ENCODE results near the gene FURIN. TPM values are rescaled to one million over a fixed set of nuclear protein-coding genes. Genes with fewer than 3 reads are reported as not detected.

The FURIN gene
- total and polyA plus RNA-seq, 2 of the 8 experiments (the other 6 are each of a cell fraction or from before 2014, with no cell fraction given) = 15.8 to 32.1 TPM

GRCh38 chr15:90881978-90882721 lies 13.8 kb downstream of the FURIN start:
- no peak overlapping the region for H3K14ac ChIP-seq (ENCODE audit: insufficient read length)
- H4K5ac ChIP-seq (ENCODE audit: insufficient read length, low read depth, low read length) = no peak overlapping the region
- ChIA-PET CTCF (ENCODE audit: partially characterized antibody) (interaction anchor here (0.6 to 5.5 kb wide), 8 partner anchors 8 to 228 kb away, joined by 3 to 72 read pairs (median 4); partner anchors contain the start of genes HDDC3 and UNC45A), POLR2A (ENCODE audit: partially characterized antibody) (interaction anchor here (1.1 to 2.1 kb wide), 3 partner anchors 11 to 21 kb away, joined by 3 to 8 read pairs (median 4); partner anchors contain the start of gene MAN2A2)
- H3K4me2 ChIP-seq (ENCODE audit: insufficient read depth in 1 of 2, low read depth in 2 of 2, low read length in 2 of 2) = no peak overlapping the region
- no peak overlapping the region for H3K4me3 ChIP-seq (ENCODE audit: extremely low read depth in 1 of 4, insufficient read depth in 2 of 4, low read depth in 3 of 4, low read length in 4 of 4)
- no peak overlapping the region for H3K56ac ChIP-seq (replicated peaks; ENCODE audit: insufficient read length, low read depth, low read length)
- no peak overlapping the region for H2BK20ac ChIP-seq (ENCODE audit: low read length)
- peaks cover 1% of the 10 kb centered on the region; the same call in 1 of the 2 replicates for H3K23me2 ChIP-seq (ENCODE audit: low read depth, low read length)
- DNase-seq (ENCODE audit: low read depth in 1 of 2, low spot score in 2 of 2) (no peak), FAIRE-seq (no peak)
- H3K36me3 ChIP-seq (ENCODE audit: control insufficient read depth in 2 of 4, insufficient read depth in 4 of 4, low read length in 3 of 4) = peaks cover 5 to 13% (median 10%) of the 10 kb centered on the region in 4 experiments; a peak in 4 of 8 replicates
- no peak overlapping the region for H2AFZ ChIP-seq (ENCODE audit: low read length)
- no peak overlapping the region for H4K91ac ChIP-seq (replicated peaks; ENCODE audit: insufficient read length, low read length)
- H3K9ac ChIP-seq (replicated peaks in 1 of 4; ENCODE audit: extremely low read depth in 1 of 4, low read depth in 3 of 4, low read length in 3 of 4) = no peak overlapping the region
- H3K79me2 ChIP-seq (ENCODE audit: control insufficient read depth in 1 of 2, insufficient read depth in 2 of 2, low read length in 2 of 2) = no peaks in the 10 kb centered on the region
- H2BK120ac ChIP-seq (replicated peaks; ENCODE audit: low read depth, low read length) = no peak overlapping the region
- peaks cover 0 to 3% of the 10 kb centered on the region in 2 experiments for H4K20me1 ChIP-seq (replicated peaks in 1 of 2; ENCODE audit: control insufficient read depth in 1 of 2, insufficient read depth in 2 of 2, low read length in 2 of 2)
- H2BK12ac ChIP-seq (ENCODE audit: low read depth, low read length) = 0 out of 2 replicates have a peak overlapping the region, but pooled peaks have one; percentile 68
- no peak overlapping the region; the same call in 1 of the 2 replicates for H4K8ac ChIP-seq (ENCODE audit: extremely low read depth, insufficient read depth, low read length)
- 93% methylated on average over 17 of the region's 19 CpGs; no CpG with 5 or more reads in 1 of the 2 experiments for WGBS, 2 experiments (ENCODE audit: extremely low coverage in 1 of 2, insufficient coverage in 1 of 2, insufficient read length in 1 of 2, insufficient replicate concordance in 2 of 2, low coverage in 1 of 2, low lambda C conversion rate in 2 of 2, missing lambda C conversion rate in 1 of 2)
- no peak overlapping the region for H2AK5ac ChIP-seq (ENCODE audit: low read depth, low read length)
- H3K27me3 ChIP-seq (replicated peaks in 1 of 4; ENCODE audit: control insufficient read depth in 3 of 4, extremely low read depth in 1 of 4, insufficient read depth in 3 of 4, low read length in 3 of 4) = no peaks in the 10 kb centered on the region
- no peak overlapping the region for H3K27ac ChIP-seq (ENCODE audit: low read depth, low read length)
- H3K4ac ChIP-seq (replicated peaks; ENCODE audit: insufficient read length, low read depth, low read length) = no peak overlapping the region
- H2BK15ac ChIP-seq (ENCODE audit: low read length) = no peak overlapping the region; the same call in 1 of the 2 replicates
- no peak overlapping the region; the same call in 1 of the 2 replicates for H2BK5ac ChIP-seq (ENCODE audit: low read depth, low read length)
- no peak overlapping the region for H3K23ac ChIP-seq (ENCODE audit: insufficient read length)
- no peak overlapping the region for H3K18ac ChIP-seq (ENCODE audit: extremely low read depth, low read length)
- no peaks in the 10 kb centered on the region; the same call in 1 of the 2 replicates for H3K79me1 ChIP-seq (ENCODE audit: low read depth, low read length)
- peaks cover 0 to 21% (median 15%) of the 10 kb centered on the region in 4 experiments; a peak in 6 of 7 replicates for H3K4me1 ChIP-seq (replicated peaks in 1 of 4; ENCODE audit: control insufficient read depth in 3 of 4, insufficient read depth in 4 of 4, low read length in 3 of 4)
- H3K9me3 ChIP-seq (ENCODE audit: insufficient read depth in 2 of 2, low read depth in 1 of 2, low read length in 1 of 2) = no peaks in the 10 kb centered on the region
- TF ChIP-seq TAF1 (IDR thresholded peaks at IDR 0.05; ENCODE audit: low read depth, low read length) (no peak), SUZ12 (IDR thresholded peaks at IDR 0.05; ENCODE audit: low read length) (no peak), NANOG (IDR thresholded peaks at IDR 0.05; ENCODE audit: insufficient read depth, low read depth, low read length, poor library complexity, severe bottlenecking) (no peak), E2F6 (IDR thresholded peaks at IDR 0.05) (no peak), HDAC2 (IDR thresholded peaks at IDR 0.05; ENCODE audit: borderline replicate concordance in 1 of 2, low read depth in 2 of 2, low read length in 2 of 2) (no peak), TBP (IDR thresholded peaks at IDR 0.05; ENCODE audit: low read depth, low read length) (no peak), MAX (IDR thresholded peaks at IDR 0.05) (no peak)

Measured in H1 (cell line).